Small intestine (tissue), 16 donors: ENCODE data around the gene PGAM2. TPM values are rescaled to one million over a fixed set of nuclear protein-coding genes. Genes with fewer than 3 reads are reported as not detected.

Experiments
- DNase-seq, 2 donors: peaks; one replicate each; pipeline versions ENCODE4 v3.0.0 to v3.0.0-alpha.2; 2013
- FAIRE-seq: peaks from 2 replicates; lab custom pipeline; 2012; peaks lifted over from hg19 to GRCh38; lab: Jason Lieb, UNC
- H3K27ac ChIP-seq, 3 donors: one replicate each; pipeline ENCODE4 v1.5.1; 2013; ENCODE audit warnings: low read length in 2 of 3, mild to moderate bottlenecking in 2 of 3, control low read depth in 1 of 3, inconsistent platforms in 1 of 3, low read depth in 1 of 3, moderate library complexity in 1 of 3
- H3K27me3 ChIP-seq, 3 donors: one replicate each; pipeline ENCODE4 v1.6.1; 2013; ENCODE audit warnings: low read length in 3 of 3, inconsistent platforms in 1 of 3; ENCODE audit not compliant: control insufficient read depth in 3 of 3, insufficient read depth in 3 of 3
- H3K36me3 ChIP-seq, 3 donors: one replicate each; pipeline ENCODE4 v1.6.1; 2013; ENCODE audit warnings: low read length in 3 of 3, inconsistent platforms in 1 of 3, low read depth in 1 of 3, mild to moderate bottlenecking in 1 of 3, moderate library complexity in 1 of 3; ENCODE audit not compliant: control insufficient read depth in 3 of 3, insufficient read depth in 2 of 3
- H3K4me1 ChIP-seq, 3 donors: one replicate each; pipeline ENCODE4 v1.6.1; 2013; ENCODE audit warnings: low read length in 2 of 3, inconsistent platforms in 1 of 3, low read depth in 1 of 3, mild to moderate bottlenecking in 1 of 3, moderate library complexity in 1 of 3; ENCODE audit not compliant: control insufficient read depth in 3 of 3, insufficient read depth in 2 of 3
- H3K4me3 ChIP-seq, 3 donors: one replicate each; pipeline ENCODE4 v1.5.1; 2013; ENCODE audit warnings: low read length in 3 of 3, control low read depth in 1 of 3, inconsistent platforms in 1 of 3, low read depth in 1 of 3, mild to moderate bottlenecking in 1 of 3, moderate library complexity in 1 of 3
- H3K9me3 ChIP-seq, 2 donors: one replicate each; pipeline ENCODE4 v1.6.1; 2013; ENCODE audit warnings: low read depth in 1 of 2, low read length in 1 of 2; ENCODE audit not compliant: control insufficient read depth in 2 of 2, insufficient read depth in 1 of 2
- WGBS, 3 donors: extraction: QIAGEN DNeasy Blood & Tissue Kit; methylation state at CpG; one replicate each; pipeline ENCODE4 v1.1.7; 2013; 5-methylcytosine and 5-hydroxymethylcytosine counted together
- long read RNA-seq, 10 donors: transcript quantifications; one replicate each; lab custom pipeline, GENCODE V29; 2026
- polyA plus RNA-seq, 4 donors: library from polyadenylated mRNA; stranded (reverse) in 3 of 4; unstranded in 1 of 4; fragments of 200-250 nt in 3 of 4; fragments of 120-200 nt in 1 of 4; gene quantifications; one replicate each; pipeline versions ENCODE4 v1.2.1 to v1.2.3, GENCODE V29; 2013
- donor health status: healthy with polysubstance abuse.
- donor health status: control.
- donor health status: control.
- donor health status: Bipolar disorder and iron deficiency.
- donor health status: healthy.

Gene PGAM2
- 1 to 10 TPM in 3 of 4 donors, under 1 TPM in 1; 1.00 to 5.7 (median 2.1) TPM for polyA plus RNA-seq
- long read RNA-seq, donor 1, partial matches to known transcripts, result 0 of 9 reads
- long read RNA-seq, donor 1, other reads (novel, unspliced or antisense), result 5 of 9 reads
- long read RNA-seq, donor 2, result 0 reads
- long read RNA-seq, donor 3, partial matches to known transcripts, result 13 of 13 reads
- long read RNA-seq, donor 3, other reads (novel, unspliced or antisense), result 0 of 13 reads
- long read RNA-seq, donor 4, result 0 reads
- long read RNA-seq, donor 5, partial matches to known transcripts, result 0 of 4 reads
- long read RNA-seq, donor 5, other reads (novel, unspliced or antisense), result 0 of 4 reads
- long read RNA-seq, donor 6, partial matches to known transcripts, result 0 of 3 reads
- long read RNA-seq, donor 6, other reads (novel, unspliced or antisense), result 0 of 3 reads
- long read RNA-seq, donor 7, transcript PGAM2-201 (3 exons, 857 nt), result major isoform, 470 of 524 reads
- long read RNA-seq, donor 7, partial matches to known transcripts, result 27 of 524 reads
- long read RNA-seq, donor 7, other reads (novel, unspliced or antisense), result 27 of 524 reads
- long read RNA-seq, donor 8, transcript PGAM2-201 (3 exons, 857 nt), result major isoform, 12 of 12 reads
- long read RNA-seq, donor 8, partial matches to known transcripts, result 0 of 12 reads
- long read RNA-seq, donor 8, other reads (novel, unspliced or antisense), result 0 of 12 reads
- long read RNA-seq, donor 9, result 0 reads
- long read RNA-seq, donor 10, partial matches to known transcripts, result 0 of 2 reads
- long read RNA-seq, donor 10, other reads (novel, unspliced or antisense), result 0 of 2 reads

DNA sequence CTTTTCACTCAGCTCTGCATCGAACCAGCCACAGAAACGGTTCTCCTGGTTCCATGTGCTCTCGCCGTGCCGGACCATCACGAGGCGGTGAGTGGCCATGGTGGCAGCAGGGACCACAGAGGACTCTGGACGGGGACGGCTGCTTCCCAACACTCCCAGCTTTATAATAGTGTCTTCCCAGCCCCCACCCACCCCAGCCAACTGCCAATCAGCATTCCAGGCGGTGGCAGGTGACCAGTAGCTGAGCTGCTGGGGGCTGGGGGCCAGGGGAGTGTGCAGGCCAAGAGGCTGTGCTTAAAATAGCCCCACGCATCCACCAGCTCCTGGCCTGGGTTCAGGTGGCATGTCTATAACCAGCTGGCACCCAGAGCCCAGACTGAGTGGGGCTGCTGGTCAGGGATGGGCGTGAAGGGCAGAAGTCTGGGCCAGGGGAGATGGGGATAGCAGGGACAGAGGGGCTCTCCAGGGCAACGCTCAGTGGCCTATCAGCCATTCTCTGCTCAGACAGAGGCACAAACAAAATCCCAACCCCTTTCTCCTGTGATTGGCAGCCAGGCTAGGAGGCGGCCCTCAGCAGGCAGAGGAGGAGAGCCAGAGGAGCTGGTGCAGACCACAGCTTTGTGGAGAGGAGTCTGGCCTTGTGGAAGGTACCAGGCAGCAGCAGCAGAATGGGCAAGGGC is at the start of gene PGAM2:
Gene PGAM2, minus strand, starts transcription at position 137 of the 680 bp plus-strand sequence. Its CDS starts 38 bp downstream, at position 99.
- no peak within 1 kb of the TSS for H3K27ac ChIP-seq

DNA sequence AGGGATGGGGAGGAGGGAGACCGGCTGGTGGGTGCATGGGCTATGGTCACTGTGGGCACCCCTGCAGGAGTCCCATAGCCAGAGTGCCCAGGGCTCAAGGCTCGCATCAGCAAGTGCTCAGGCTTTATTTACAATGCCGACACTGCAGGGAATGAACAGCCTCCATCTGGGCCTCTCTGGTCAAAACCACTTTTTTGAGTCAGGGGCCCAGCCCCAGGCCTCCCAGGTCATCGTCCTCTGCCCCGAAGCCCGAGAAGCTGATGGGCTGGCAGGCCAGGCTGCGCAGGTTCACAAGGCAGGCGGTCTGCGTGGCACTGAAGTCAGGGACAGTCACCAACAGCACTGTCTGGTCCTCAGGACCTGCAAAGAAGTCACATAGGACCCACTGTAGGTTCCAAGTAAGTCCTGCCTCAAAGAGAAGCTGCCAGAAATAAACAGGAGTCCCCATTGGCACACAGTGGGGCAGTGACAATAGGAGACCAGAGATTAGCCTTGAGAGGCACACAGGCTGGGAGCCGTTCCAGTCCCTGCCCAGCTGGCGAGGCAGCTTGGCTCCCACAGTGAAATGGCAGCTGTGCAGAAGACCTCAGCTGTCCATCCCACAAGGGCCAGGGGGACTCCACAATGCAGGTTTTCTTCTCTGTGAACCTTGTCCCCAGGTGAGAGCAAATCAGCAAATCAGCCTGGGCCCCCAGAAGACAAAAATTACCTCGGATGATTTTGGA is 49.4 kb upstream of the PGAM2 start:
- Histone ChIP-seq H3K36me3 (peaks cover 0 to 72% (median 3%) of the 10 kb centered on the region in 3 donors), H3K4me3 (no peak overlapping the region), H3K4me1 (peaks cover 0 to 3% (median 0%) of the 10 kb centered on the region in 3 donors), H3K27ac (no peak overlapping the region), H3K9me3 (no peaks in the 10 kb centered on the region), H3K27me3 (peaks cover 0 to 9% (median 0%) of the 10 kb centered on the region in 3 donors)
- no peak for DNase-seq
- 83 to 86% (median 83%) methylated on average over 11 to 12 of the region's 12 CpGs for WGBS, 3 donors
- no peak for FAIRE-seq

More for the DNA sequence above, at the start of gene PGAM2:
- 19 to 33% (median 32%) methylated on average over 14 of the region's 14 CpGs for WGBS, 3 donors
- Histone ChIP-seq H3K27me3 (peaks cover 0 to 19% (median 0%) of the 10 kb centered on the region in 3 donors), H3K36me3 (peaks cover 4 to 23% (median 7%) of the 10 kb centered on the region in 3 donors), H3K4me3 (peak within 1 kb of the TSS in 1 of 3 donors; percentile 31), H3K9me3 (no peaks in the 10 kb centered on the region), H3K4me1 (peaks cover 0 to 22% (median 0%) of the 10 kb centered on the region in 3 donors)
- peak in 1 of 2 donors; percentile 41 for DNase-seq
- FAIRE-seq, result no peak

DNA sequence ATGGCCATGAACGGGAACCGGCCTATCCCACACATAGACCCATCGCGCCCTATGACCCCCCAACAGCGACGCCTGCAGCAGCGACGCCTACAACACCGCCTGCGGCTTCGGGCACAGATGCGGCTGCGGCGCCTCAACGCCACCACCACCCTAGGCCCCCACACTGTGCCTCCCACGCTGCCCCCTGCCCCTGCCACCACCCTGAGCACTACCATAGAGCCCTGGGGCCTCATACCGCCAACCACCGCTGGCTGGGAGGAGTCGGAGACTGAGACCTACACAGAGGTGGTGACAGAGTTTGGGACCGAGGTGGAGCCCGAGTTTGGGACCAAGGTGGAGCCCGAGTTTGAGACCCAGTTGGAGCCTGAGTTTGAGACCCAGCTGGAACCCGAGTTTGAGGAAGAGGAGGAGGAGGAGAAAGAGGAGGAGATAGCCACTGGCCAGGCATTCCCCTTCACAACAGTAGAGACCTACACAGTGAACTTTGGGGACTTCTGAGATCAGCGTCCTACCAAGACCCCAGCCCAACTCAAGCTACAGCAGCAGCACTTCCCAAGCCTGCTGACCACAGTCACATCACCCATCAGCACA is 48.5 kb upstream of the PGAM2 start:
- WGBS, 3 donors, result 92 to 95% (median 93%) methylated on average over 19 to 24 of the region's 24 CpGs
- no peak for FAIRE-seq

GRCh38 chr7:44112997-44113763 is 47.8 kb upstream of the PGAM2 start:
- Histone ChIP-seq H3K36me3 (peaks cover 0 to 62% (median 3%) of the 10 kb centered on the region in 3 donors), H3K4me3 (no peak overlapping the region), H3K9me3 (no peaks in the 10 kb centered on the region), H3K27ac (no peak overlapping the region), H3K27me3 (peaks cover 0 to 9% (median 0%) of the 10 kb centered on the region in 3 donors), H3K4me1 (peaks cover 0 to 3% (median 0%) of the 10 kb centered on the region in 3 donors)
- DNase-seq (no peak), FAIRE-seq (no peak)
- 53 to 82% (median 74%) methylated on average over 23 to 34 of the region's 34 CpGs for WGBS, 3 donors

More for the DNA sequence above, 48.5 kb upstream of the PGAM2 start:
- peaks cover 0 to 9% (median 0%) of the 10 kb centered on the region in 3 donors for H3K27me3 ChIP-seq
- no peak overlapping the region for H3K4me3 ChIP-seq
- no peaks in the 10 kb centered on the region for H3K9me3 ChIP-seq
- H3K27ac ChIP-seq, result no peak overlapping the region
- no peak for DNase-seq
- peaks cover 0 to 64% (median 3%) of the 10 kb centered on the region in 3 donors for H3K36me3 ChIP-seq
- H3K4me1 ChIP-seq, result peaks cover 0 to 3% (median 0%) of the 10 kb centered on the region in 3 donors

DNA sequence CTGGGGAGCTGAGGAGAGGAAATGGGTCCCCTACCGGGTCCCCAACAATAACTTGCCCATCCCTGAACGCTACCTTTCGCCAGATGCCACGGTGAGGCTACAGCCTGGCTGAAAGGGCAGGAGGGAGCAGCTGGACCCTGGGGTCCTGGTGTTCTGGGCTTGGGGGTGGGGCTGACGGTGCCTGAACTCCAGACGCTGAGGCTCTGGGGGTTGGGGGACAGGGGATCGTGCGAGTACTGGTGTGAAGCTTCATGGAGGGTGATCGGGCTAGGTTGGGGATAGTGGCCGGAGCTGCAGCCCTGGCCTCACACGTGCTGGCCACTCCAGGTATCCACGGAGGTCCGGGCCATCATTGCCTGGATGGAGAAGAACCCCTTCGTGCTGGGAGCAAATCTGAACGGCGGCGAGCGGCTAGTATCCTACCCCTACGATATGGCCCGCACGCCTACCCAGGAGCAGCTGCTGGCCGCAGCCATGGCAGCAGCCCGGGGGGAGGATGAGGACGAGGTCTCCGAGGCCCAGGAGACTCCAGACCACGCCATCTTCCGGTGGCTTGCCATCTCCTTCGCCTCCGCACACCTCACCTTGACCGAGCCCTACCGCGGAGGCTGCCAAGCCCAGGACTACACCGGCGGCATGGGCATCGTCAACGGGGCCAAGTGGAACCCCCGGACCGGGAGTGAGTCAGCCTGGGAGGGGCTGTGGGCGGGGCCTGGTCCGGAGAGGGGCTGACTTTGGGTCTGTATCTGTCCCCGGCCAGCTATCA is 47.0 kb upstream of the PGAM2 start:
- Histone ChIP-seq H3K27me3 (peaks cover 0 to 9% (median 0%) of the 10 kb centered on the region in 3 donors), H3K4me1 (peaks cover 0 to 3% (median 0%) of the 10 kb centered on the region in 3 donors), H3K4me3 (no peak overlapping the region), H3K9me3 (no peaks in the 10 kb centered on the region), H3K36me3 (peaks cover 0 to 55% (median 3%) of the 10 kb centered on the region in 3 donors), H3K27ac (no peak overlapping the region)
- DNase-seq, result peak; percentile 24 to 30
- FAIRE-seq, result no peak
- 29 to 68% (median 47%) methylated on average over 39 to 41 of the region's 41 CpGs for WGBS, 3 donors

GRCh38 chr7:44111761-44112160 is 46.4 kb upstream of the PGAM2 start:
- FAIRE-seq, result no peak
- peaks cover 0 to 54% (median 3%) of the 10 kb centered on the region in 3 donors for H3K36me3 ChIP-seq

More at GRCh38 chr7:44111761-44112160, 46.4 kb upstream of the PGAM2 start:
- Histone ChIP-seq H3K9me3 (no peaks in the 10 kb centered on the region), H3K27ac (no peak overlapping the region), H3K27me3 (peaks cover 0 to 9% (median 0%) of the 10 kb centered on the region in 3 donors), H3K4me3 (no peak overlapping the region), H3K4me1 (peaks cover 0 to 3% (median 0%) of the 10 kb centered on the region in 3 donors)
- no peak for DNase-seq
- 40 to 83% (median 53%) methylated on average over 16 of the region's 16 CpGs for WGBS, 3 donors
